Measurements from ENCODE around the gene MPV17L2. TPM values are rescaled to one million over a fixed set of nuclear protein-coding genes. Genes with fewer than 3 reads are reported as not detected.

Gene MPV17L2
- total RNA-seq, 3 donors from 2014 or later, result 24.3 to 41.3 (median 37.1) TPM

GRCh38 chr19:18197941-18198340 is 4.9 kb downstream of the MPV17L2 start:
- Histone ChIP-seq H3K4me1 (peaks cover 3 to 6% of the 10 kb centered on the region in 2 donors), H3K4me3 (no peak overlapping the region)
- intact Hi-C loops (cut with DNase I; ENCODE audit: low total_unique reads), result no loop called here

DNA sequence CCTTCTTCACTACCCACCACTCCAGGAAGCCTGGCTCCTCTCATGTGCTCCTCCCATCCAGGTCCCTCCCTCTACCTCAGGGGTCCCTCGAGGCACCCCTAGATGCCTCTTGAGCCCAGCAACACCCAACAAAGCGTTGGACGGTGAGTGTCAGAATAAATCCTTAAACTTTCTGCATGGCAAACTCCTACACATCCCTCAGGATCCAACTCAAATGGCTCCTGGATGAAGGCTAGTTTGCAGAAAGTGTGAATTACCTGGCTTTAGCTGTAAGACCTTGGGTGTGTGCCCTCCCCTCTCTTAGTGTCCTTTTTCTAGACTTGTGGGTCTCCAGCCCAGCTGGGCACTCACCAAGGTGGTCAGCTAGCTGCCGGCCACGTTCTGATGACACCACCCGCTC is 5.4 kb downstream of the MPV17L2 start:
- intact Hi-C loops (cut with DNase I; ENCODE audit: low total_unique reads), result no loop called here
- H3K36me3 ChIP-seq, result no peaks in the 10 kb centered on the region

More at GRCh38 chr19:18197941-18198340, 4.9 kb downstream of the MPV17L2 start:
- H3K27ac ChIP-seq, result no peak overlapping the region
- no peaks in the 10 kb centered on the region for H3K36me3 ChIP-seq
- H3K27me3 ChIP-seq, result no peaks in the 10 kb centered on the region
- TF ChIP-seq POLR2AphosphoS5 (IDR thresholded peaks at IDR 0.05), result no peak
- no peak for TF ChIP-seq POLR2A (IDR thresholded peaks at IDR 0.05)
- DNase-seq (ENCODE audit: low spot score in 2 of 2), result no peak
- H3K9me3 ChIP-seq, result no peaks in the 10 kb centered on the region

DNA sequence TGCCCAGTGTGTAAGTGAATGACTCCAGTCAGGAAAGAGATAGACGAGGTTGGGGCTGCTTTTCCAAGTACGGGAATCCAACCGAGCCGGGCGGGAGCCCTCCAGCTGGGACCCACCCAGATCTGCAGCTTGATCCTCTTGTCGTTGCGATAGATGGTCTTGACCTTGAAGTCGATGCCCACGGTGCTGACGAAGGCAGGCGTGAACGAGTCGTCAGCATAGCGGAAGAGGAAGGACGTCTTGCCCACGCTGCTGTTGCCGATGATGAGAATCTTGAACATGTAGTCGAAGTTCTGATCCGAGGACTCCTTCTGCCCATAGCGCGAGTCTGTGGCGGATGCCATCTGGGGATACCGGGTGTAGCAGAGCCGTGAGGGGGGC is 9.4 kb downstream of the MPV17L2 start:
- H3K27ac ChIP-seq, result no peak overlapping the region
- no peaks in the 10 kb centered on the region for H3K9me3 ChIP-seq
- TF ChIP-seq POLR2AphosphoS5 (IDR thresholded peaks at IDR 0.05) (no peak), CTCF (IDR thresholded peaks at IDR 0.05) (no peak), POLR2A (IDR thresholded peaks at IDR 0.05) (no peak)
- peaks cover 0 to 17% of the 10 kb centered on the region in 2 donors for H3K4me1 ChIP-seq
- H3K27me3 ChIP-seq, result no peaks in the 10 kb centered on the region
- H3K36me3 ChIP-seq, result no peaks in the 10 kb centered on the region
- peak overlapping the region in 1 of 3 donors; percentile 77 for H3K4me3 ChIP-seq
- intact Hi-C loops (cut with DNase I; ENCODE audit: low total_unique reads), result no loop called here
- DNase-seq (ENCODE audit: low spot score in 2 of 2), result no peak

More for the DNA sequence above, 5.4 kb downstream of the MPV17L2 start:
- Histone ChIP-seq H3K4me1 (peaks cover 3 to 10% of the 10 kb centered on the region in 2 donors), H3K9me3 (no peaks in the 10 kb centered on the region), H3K27ac (no peak overlapping the region), H3K4me3 (no peak overlapping the region), H3K27me3 (no peaks in the 10 kb centered on the region)
- no peak for DNase-seq (ENCODE audit: low spot score in 2 of 2)
- TF ChIP-seq CTCF (IDR thresholded peaks at IDR 0.05) (no peak), POLR2AphosphoS5 (IDR thresholded peaks at IDR 0.05) (no peak), POLR2A (IDR thresholded peaks at IDR 0.05) (no peak)

- Histone ChIP-seq H3K4me1 (peaks cover 0 to 17% of the 10 kb centered on the region in 2 donors), H3K36me3 (no peaks in the 10 kb centered on the region), H3K27me3 (no peaks in the 10 kb centered on the region), H3K27ac (no peak overlapping the region), H3K9me3 (no peaks in the 10 kb centered on the region), H3K4me3 (peak overlapping the region; percentile 56 to 77 (median 74))
- intact Hi-C loops (cut with DNase I; ENCODE audit: low total_unique reads), result loop anchor here (1.0 kb wide), 1 partner anchor 53 kb away; no protein-coding TSS in a partner anchor
- TF ChIP-seq POLR2A (IDR thresholded peaks at IDR 0.05), result no peak
- TF ChIP-seq POLR2AphosphoS5 (IDR thresholded peaks at IDR 0.05), result no peak
- TF ChIP-seq CTCF (IDR thresholded peaks at IDR 0.05), result no peak
- no peak for DNase-seq (ENCODE audit: low spot score in 2 of 2)
Observed at GRCh38 chr19:18202778-18203407, 9.9 kb downstream of the MPV17L2 start.

- DNase-seq (ENCODE audit: low spot score in 2 of 2), result peak in 1 of 2 donors; percentile 36
- peak overlapping the region; percentile 56 to 77 (median 74) for H3K4me3 ChIP-seq
- no peak for TF ChIP-seq POLR2AphosphoS5 (IDR thresholded peaks at IDR 0.05)
- TF ChIP-seq POLR2A (IDR thresholded peaks at IDR 0.05), result no peak
- no peak for TF ChIP-seq CTCF (IDR thresholded peaks at IDR 0.05)
- intact Hi-C loops (cut with DNase I; ENCODE audit: low total_unique reads), result loop anchor here (1.0 kb wide), 1 partner anchor 53 kb away; no protein-coding TSS in a partner anchor
- H3K4me1 ChIP-seq, result peaks cover 0 to 17% of the 10 kb centered on the region in 2 donors
- no peaks in the 10 kb centered on the region for H3K27me3 ChIP-seq
- no peaks in the 10 kb centered on the region for H3K9me3 ChIP-seq
- H3K36me3 ChIP-seq, result no peaks in the 10 kb centered on the region
- peak overlapping the region; percentile 96 to 99 for H3K27ac ChIP-seq
Observed at GRCh38 chr19:18203408-18203862, 10.4 kb downstream of the MPV17L2 start.

Measured in breast epithelium (tissue), 4 donors.